ENCODE measurements around the gene SBF2. TPM values are rescaled to one million over a fixed set of nuclear protein-coding genes. Genes with fewer than 3 reads are reported as not detected.

SBF2 gene
- total and polyA plus RNA-seq, 3 donors from 2014 or later = 27.8 to 52.8 (median 48.7) TPM

DNA sequence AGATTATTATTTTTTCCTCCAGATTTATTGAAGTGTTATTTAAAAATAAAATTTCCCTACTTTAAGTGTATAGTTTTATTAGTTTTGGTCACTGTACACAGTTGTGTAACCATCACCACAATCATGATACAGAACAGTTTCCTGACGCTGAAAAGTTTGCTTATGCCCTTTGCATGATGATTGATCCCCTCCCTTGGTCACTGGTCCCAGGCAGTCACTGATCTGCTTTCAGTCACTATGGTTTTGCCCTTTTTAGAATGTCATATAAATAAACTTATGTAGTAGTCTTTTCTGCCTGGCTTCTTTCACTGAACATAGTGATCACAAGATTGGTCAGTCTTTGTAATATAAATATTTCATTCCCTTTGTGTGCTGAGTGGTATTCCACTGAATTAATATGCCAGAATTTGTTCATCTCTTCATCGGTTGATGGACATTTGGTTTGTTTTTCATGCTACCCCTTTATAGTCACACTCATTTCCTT, 489.6 kb downstream of the SBF2 start:
- no peaks in the 10 kb centered on the region for H3K9me3 ChIP-seq
- WGBS, 2 donors = 72 to 84% methylated on average over 2 of the region's 2 CpGs
- H3K27ac ChIP-seq = peak overlapping the region in 1 of 2 donors; percentile 70
- DNase-seq = no peak
- no peaks in the 10 kb centered on the region for H3K27me3 ChIP-seq
- TF ChIP-seq CTCF (IDR thresholded peaks at IDR 0.05) = no peak
- intact Hi-C loops (cut with DNase I; ENCODE audit: low total_unique reads) = no loop called here
- peaks cover 19% of the 10 kb centered on the region for H3K4me1 ChIP-seq
- H3K36me3 ChIP-seq (ENCODE audit: low read depth, missing control alignments) = no peaks in the 10 kb centered on the region
- no peak overlapping the region for H3K4me3 ChIP-seq

DNA sequence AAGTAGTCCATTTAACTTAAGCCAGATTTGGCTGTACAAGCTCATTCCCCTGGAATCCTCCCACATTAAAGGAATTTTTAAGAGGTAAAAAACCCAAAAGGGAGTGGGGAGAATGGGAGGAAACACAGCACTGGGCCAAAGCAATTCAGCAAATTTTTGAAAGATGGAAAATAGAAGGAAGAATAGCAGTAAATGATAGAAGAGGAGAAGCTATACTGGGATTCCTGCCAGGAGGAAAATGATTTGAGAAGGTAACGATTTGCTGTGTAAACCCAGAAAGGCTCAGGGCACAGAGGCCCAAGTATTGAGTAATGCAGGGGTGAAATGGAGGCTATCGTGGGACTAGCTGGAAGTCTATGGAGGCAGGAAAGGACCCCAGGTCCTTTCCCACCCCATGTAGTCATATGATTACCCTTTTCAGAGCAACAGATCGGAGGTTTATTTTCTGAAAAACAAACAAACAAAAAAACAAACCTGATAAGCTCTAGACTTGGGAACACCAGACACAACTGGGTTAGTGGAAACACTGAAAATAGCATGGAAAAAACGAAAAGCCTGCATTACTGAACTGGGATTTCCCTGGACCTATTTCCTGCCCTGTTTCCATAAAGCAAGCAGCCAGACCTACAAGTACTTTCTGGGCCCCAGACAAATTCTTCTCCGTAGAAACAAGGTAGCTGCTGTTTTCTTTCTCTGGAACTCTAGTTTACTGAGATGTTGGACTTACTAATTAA, 490.2 kb downstream of the SBF2 start:
- intact Hi-C loops (cut with DNase I; ENCODE audit: low total_unique reads) = no loop called here
- no peak overlapping the region for H3K4me3 ChIP-seq
- no peak for TF ChIP-seq CTCF (IDR thresholded peaks at IDR 0.05)
- peaks cover 19% of the 10 kb centered on the region for H3K4me1 ChIP-seq
- no peaks in the 10 kb centered on the region for H3K36me3 ChIP-seq (ENCODE audit: low read depth, missing control alignments)
- DNase-seq = no peak
- 51 to 63% methylated on average over 5 of the region's 5 CpGs for WGBS, 2 donors
- H3K27me3 ChIP-seq = no peaks in the 10 kb centered on the region
- no peaks in the 10 kb centered on the region for H3K9me3 ChIP-seq
- H3K27ac ChIP-seq = peak overlapping the region; percentile 28 to 70

GRCh38 chr11:9802291-9802861, 491.6 kb downstream of the SBF2 start:
- Histone ChIP-seq H3K27ac (no peak overlapping the region), H3K27me3 (no peaks in the 10 kb centered on the region), H3K36me3 (ENCODE audit: low read depth, missing control alignments) (no peaks in the 10 kb centered on the region), H3K9me3 (no peaks in the 10 kb centered on the region), H3K4me1 (peaks cover 19% of the 10 kb centered on the region), H3K4me3 (no peak overlapping the region)
- WGBS, 2 donors = 58 to 73% methylated on average over 3 of the region's 3 CpGs
- TF ChIP-seq CTCF (IDR thresholded peaks at IDR 0.05) = no peak
- TF ChIP-seq POLR2A (IDR thresholded peaks at IDR 0.05) = no peak
- DNase-seq = no peak
- intact Hi-C loops (cut with DNase I; ENCODE audit: low total_unique reads) = no loop called here

- no peak for TF ChIP-seq POLR2A (IDR thresholded peaks at IDR 0.05)
- no peak for TF ChIP-seq CTCF (IDR thresholded peaks at IDR 0.05)
- H3K27me3 ChIP-seq = no peaks in the 10 kb centered on the region
- DNase-seq = no peak
- no peaks in the 10 kb centered on the region for H3K36me3 ChIP-seq (ENCODE audit: low read depth, missing control alignments)
- H3K27ac ChIP-seq = no peak overlapping the region
- H3K4me1 ChIP-seq = peaks cover 19% of the 10 kb centered on the region
- H3K9me3 ChIP-seq = no peaks in the 10 kb centered on the region
- H3K4me3 ChIP-seq = no peak overlapping the region
- intact Hi-C loops (cut with DNase I; ENCODE audit: low total_unique reads) = no loop called here
- 90 to 91% methylated on average over 3 of the region's 3 CpGs for WGBS, 2 donors
These were observed 494.1 kb downstream of the SBF2 start for GRCh38 chr11:9799886-9800285.

DNA sequence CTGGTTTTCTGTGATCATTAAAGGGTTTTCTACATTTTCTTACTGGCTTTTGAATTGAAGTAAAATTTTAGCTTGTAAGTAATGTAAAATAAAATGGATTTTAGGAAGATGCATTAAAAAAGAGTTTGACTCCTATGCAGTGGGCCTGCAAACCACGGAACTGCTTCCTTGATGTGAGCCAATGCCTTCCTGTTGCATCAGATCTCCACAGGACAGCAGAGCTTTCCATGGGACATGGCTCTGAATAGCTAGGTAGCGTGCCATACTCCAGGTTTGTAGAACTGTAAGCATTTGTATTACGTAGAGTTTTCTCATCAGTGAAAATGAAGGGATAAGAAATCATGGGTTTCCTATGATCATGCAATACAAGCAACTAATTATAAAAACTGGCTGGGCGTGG, 496.7 kb downstream of the SBF2 start:
- H3K4me1 ChIP-seq = peaks cover 3% of the 10 kb centered on the region
- no peaks in the 10 kb centered on the region for H3K27me3 ChIP-seq
- TF ChIP-seq POLR2A (IDR thresholded peaks at IDR 0.05) (no peak), CTCF (IDR thresholded peaks at IDR 0.05) (no peak)
- 90 to 91% methylated on average over 4 of the region's 4 CpGs for WGBS, 2 donors
- H3K4me3 ChIP-seq = no peak overlapping the region
- no peak for DNase-seq
- intact Hi-C loops (cut with DNase I; ENCODE audit: low total_unique reads) = no loop called here
- H3K36me3 ChIP-seq (ENCODE audit: low read depth, missing control alignments) = no peaks in the 10 kb centered on the region
- no peak overlapping the region for H3K27ac ChIP-seq
- H3K9me3 ChIP-seq = no peaks in the 10 kb centered on the region
